Fibroblast of the conjunctiva (primary cell): ENCODE data around the gene DUSP9.

Source experiments
- DNase-seq: peaks from one replicate; pipeline ENCODE4 v3.0.0-alpha.2; 2010; ENCODE audit warnings: low read depth

The DUSP9 gene

DNA sequence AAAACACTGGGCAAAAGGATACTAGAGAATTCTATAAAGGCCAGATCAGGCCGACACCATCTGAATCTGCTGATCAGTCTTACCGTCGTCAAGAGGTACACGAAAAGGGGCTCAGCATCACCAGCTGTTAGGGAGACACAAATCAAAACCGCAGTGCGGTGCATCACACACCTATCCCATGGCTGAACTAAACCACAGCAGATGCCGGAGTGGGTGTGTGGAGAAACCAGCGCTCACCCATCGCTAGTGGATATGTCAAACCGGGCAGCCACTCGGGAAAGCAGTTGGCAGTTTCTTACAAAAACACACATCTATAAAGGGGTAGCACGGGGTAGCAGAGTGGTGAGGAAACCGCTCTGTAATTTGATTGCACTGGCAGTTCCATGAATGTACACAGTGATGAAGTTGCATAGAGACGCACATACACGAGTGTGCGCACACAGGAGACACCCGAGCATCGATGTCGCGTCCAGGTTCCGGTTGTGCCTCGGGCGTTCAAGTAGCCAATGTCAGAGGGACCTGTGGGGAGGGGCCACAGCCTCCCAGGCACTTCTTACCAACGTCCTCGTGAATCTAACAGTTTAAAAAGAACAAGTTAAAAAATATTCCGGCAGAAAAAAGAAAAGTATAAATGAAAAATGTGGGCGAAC lies 24.9 kb upstream of the DUSP9 start:
- DNase-seq, result no peak

DNA sequence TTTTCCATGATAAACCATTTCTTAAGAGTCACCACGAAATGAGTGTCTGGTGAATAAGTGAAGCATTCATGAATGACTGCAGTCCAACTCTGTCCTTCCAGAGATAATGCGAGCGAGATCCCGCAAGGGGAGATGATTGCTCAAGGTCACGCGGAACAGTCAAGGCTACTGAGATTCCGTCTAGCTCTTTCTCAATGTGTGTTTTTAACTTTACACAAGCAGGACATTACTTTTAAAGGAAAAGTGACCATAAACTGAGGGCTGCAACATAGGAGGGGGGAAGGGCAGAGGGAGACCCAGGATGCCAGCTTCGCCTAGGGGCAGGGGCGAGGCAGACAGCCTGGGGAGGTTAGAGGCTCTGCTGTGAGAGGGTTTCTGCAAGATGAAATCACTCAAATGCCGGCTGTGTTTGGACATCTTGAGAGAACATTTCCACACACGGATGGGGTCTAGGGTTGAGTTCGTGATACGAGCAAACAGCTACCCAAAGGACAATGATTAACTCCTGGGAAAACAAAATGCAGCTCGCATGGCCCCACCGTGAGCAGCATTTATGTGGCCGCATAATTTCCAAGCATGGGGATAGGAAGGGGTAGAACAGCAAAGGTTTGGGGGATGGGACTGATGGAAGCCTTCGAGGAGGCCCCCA lies 24.2 kb upstream of the DUSP9 start:
- DNase-seq, result no peak

DNA sequence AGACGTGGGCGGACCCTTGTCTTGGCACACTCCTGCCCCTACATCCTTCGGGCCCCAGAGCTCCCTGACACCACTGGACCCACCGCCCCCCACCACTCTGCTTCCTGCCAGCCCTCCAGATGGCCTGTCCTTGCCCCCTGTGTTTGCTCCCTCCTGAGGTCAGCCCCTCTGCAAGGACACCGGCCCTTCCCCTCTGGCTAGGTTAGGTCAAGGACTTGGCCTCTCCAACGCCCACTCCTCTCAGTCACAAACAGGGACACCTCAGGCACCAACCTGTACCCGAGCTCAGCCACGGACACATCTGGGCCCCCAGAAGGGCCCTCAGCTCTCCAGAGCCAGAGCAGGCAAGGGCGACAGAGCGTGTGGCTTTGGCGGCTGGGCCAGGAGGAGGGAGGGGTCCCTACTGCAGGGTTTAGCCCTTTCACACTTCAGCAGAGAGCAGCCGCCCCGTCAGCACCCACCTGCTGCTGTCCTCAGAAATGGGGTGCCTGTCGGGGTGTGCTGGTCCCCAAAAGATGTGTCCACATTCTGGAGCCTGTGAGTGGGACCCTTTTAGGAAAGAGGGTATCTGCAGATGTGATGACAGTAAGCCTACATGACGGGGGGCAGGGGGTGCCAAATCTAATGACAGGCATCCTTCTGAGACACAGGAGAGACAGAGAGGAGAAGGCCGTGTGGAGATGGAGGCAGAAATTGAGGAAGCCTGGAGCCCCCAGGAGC lies 23.5 kb upstream of the DUSP9 start:
- no peak for DNase-seq

DNA sequence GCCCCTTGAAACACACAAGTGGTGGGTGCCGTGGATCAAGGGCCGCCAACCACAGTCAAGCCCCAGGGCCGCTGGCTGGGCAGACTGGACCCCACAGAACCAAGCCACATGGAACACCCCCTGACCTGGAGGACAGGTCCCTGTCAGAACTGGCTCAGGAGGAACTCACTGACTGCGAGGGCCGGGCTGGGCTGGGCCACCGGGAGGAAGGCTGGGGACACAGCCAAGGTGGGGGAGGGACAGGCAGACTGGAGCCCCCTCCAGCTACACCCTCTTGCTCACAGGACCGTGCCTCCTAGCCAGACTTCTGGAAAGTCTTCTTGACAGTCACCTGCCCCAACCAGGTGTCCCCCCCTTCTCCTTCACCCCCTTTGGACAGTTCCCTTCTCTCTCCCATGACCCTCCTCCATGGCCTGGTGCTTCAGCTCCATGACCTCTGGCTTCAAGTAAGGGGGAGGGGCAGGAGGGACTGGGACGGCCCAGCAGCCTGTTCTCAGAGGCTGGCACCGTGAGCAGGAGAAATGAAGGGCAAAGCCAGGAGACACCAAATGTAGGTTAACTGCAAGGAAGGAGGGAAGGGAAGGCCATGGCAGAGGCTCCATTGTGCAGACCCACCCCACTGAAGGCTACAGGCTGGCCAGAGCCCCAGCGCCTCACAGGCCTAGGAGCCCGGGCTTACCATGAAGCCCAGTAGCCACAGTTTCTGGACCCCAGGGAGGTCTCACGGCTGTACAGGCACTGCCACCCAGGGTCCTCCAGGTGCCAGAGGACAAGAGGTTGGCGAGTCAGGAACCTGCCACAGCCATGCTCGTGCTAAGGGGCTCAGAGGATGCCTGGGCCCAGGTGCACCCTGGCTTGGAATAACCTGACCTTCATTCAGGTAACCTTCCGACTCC lies 22.6 kb upstream of the DUSP9 start:
- no peak for DNase-seq

DNA sequence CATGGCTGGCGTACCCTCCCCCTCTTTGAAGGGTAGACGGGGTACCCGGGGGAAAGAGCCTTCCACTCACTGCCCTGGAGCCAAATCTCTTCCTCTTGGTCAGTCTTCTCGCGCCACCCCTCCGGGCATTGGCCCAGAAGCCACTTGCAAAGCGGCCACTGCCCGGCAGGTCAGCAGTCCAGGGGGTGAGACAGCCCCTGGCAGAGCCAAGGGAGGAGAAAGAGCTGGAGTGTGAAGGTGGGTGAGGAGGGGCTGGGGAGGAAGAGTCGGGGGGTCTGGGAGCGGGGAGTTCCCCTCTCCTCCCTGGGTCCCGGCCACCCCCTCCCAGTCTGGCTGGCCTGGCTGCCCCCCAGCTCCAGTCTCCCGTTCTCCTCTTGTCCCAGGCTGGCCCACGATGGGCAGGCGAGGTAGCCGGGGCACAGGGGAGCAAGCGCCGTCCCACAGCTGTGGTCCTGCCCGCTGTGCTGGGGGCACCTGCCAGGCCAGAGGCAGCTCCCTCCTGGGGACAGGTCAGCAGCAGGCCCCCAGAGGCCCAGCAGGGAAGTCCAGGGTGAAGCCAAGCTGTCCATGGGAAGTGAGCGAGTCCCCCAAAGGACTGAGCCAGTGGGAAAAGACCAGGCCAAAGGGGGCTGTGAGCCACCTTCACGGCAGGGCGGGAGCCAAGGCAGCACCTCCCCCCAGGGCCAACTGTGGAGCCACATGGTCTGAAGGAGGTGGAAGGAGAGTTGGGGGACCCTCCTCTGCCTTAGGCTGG lies 21.6 kb upstream of the DUSP9 start:
- no peak for DNase-seq

DNA sequence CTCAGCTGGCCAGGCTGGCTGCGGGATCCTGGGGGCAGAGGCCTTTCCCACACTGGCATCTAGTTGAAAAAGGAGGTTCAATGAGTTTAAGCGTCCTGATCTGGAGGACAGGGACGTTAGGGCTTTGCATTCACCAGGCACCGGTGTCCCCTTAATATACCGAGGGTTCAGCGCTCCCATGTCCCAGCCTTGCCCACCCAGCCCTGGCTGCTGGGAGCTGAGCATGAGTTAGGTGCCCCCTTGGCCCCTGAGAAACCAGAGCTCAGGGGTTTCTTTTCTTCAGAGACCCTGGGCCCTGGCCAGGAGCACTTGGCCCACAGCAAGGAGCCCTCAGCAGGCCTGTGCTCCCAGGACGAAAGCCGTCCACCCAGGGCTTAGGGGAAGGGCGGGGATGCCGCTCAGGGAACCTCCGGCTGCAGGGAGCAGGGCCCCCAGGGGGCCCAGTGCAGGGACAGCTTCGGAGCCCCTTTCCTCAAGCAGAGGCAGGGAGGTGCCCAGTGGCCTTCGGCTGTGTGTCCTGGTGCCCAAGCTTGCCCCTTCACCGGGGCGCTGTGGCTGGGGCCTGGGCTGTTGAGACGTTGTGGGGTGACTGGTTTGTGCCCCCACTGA lies 20.9 kb upstream of the DUSP9 start:
- no peak for DNase-seq

DNA sequence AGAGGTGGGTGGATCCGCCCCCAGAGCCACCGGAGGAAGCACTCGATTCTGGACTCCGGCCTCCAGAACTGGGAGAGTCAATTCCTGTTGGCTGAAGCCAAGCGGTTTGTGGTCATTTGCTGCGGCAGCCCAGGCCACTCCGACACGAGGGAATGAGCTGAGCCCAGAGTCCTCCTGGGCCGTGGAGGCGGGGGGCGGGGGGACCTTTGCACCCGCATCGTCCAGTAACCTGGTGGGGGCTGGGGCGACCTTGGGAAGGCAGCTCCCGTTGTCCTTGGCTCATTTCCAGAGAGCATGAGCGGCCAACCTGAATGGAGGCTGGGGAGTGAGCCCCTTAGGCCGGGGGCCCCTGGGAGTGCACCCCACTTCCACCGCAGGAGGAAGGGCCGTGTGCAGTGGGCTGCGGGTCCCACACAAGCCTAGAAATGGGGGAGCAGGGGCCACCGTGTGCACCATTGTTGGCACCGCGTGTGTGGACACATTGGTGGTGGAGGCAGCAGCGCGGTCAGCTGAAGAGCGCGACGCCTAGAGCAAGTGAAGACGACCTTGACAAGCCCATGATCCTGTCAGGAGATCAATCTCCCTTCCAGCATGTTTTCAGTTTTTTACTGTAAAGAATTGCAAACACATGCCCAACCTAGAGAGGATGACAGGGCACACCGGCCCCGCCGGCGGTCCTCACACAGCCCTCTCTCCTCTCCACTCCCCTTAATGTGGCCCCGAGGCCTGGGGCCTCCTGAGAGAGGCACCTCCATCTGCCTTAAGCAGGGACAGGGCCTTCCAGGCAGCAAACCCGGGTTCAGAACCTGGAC lies 19.9 kb upstream of the DUSP9 start:
- no peak for DNase-seq

DNA sequence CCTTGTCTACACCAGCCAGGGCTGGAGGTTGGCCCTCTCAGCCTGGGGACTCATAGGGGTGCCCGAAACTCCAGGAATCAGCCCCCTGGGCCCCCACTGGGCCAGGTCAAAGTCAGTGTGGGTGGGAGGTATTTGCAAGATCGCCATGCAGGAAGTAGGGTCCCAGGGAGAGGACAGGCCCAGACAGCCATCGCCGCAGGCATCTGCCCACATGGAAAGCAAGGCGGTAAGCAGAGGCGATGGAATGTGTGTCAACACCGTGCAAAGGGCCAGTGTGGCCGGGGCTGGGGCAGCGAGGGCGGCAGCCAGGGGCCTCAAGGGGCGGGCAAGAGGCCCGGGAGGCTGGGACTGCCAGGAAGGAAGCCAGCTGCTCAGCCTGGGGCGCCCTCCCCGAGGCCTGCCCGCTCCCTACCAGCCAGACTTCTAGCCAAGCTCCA lies 19.3 kb upstream of the DUSP9 start:
- DNase-seq, result no peak

DNA sequence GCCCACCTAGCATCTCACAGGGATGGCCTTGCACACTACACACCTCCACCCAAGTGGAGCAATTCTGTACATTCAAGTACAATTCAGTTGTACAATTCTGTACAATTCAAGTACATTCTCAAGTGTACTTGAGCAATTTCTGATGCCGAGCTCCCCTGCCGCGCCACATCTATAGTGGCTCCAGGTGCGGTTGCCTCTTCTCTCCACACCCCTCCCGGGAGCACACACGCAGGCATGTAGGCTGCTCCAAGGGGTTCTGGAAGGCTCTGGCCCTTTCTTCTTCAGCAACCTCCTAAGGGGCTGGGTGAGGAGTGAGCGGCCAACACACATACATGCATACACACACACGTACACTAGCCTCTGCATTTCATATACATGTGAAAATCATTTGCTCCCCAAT lies 18.9 kb upstream of the DUSP9 start:
- DNase-seq, result no peak

DNA sequence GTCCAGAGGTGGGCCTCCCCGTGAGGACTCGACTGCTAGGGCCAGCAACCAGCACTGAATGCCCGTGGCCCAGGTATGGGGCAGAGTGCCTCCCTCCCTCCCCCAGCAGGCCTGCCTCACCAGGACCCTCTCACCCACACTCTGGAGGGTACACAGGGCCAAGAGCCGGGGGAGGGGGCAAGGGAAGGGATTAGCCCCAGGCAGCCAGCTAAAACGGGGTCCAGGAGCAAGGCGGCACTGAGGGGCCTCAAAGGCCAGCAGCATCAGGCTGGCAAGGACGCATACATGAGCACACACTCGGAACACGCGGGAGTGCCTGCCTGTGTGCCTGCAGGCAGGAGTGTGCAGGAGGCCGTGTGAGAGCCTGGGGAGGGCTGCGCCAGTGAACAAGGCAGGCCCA lies 18.3 kb upstream of the DUSP9 start:
- DNase-seq, result no peak

DNA sequence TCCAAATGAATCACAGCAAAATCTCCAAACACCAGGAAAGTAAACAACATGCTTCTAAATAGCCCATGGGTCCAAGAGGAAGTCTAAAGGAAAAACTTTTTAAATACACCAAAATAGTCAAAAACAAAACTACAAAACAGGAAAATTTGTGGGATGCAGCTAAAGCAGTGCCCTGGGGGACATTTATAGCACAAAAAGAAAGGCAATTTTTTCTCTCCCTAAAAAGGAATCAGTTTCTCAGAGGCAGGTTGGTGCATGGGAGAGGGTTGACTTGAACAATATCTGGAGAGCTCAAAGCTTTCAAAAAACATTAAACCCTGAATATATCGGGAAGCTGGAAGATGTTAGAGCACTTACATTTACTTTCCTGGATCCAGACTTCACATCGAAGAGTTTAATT lies 15.7 kb upstream of the DUSP9 start:
- no peak for DNase-seq

DNA sequence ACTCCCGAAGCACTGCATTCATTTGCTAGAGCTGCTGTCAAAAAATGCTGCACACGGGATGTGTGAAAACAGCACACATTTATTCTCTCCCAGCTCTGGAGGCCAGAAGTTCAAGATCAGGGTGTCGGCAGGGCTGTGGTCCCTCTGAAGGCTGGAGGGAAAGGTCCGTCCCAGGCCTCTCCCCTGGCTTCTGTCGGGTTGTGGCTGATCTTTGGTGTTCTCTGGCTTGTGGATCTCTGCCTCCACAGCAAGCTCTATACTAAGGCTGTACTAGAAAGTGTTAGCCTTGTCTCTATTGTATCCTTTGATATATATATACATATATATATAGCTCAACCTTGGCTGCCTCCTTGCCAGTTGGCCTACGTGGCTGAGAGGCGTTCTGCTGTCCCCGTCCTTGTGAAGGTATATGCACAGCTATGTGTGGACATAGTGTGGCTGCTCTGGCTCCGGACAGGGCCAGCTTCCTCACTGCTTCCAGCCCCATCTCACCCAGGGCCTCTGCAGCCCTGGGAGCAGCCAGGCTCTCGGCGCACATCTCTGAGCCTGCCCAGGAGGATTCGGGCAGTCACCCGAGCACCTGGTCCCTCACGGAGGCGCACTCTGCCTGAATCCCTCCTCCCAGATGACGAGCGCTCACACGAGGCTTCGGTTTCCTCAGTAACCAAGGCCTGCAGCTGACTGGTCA lies 15.0 kb upstream of the DUSP9 start:
- no peak for DNase-seq

DNA sequence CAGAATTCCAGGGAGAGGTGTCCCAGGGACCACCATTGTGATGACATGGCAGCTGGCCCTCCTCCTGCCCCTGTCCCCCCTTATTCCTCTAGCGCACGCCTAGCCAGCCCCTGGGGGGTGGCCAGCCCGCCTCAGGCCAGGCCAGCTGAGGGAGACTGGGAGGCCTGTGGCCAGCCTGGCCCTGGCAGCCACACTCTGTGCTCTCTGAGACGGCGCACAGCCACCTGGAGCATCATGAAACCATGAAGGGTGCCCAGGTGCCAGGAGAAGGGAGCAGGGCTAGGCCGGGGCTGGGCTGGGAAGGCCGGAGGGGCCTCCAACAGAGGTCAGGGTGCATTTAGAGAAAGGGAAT lies 14.4 kb upstream of the DUSP9 start:
- no peak for DNase-seq

DNA sequence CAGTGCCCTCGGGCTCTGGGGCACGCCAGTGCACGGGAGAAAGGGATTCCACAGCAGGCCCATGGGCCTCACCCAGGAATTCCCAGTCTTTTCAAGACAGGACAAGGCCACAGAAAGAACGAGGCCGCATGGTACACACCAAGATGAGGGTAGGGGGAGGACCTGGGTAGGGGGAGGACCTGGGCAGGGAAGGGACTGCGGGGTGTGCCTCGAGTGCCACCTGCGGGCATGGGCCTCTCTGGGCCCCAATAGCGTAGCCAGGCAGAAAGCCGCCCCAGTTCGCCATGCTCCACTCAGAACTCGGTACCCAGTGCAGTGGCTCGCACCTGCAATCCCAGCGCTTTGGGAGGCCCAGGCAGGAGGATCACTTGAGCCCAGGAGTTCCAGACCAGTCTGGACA lies 14.0 kb upstream of the DUSP9 start:
- no peak for DNase-seq

DNA sequence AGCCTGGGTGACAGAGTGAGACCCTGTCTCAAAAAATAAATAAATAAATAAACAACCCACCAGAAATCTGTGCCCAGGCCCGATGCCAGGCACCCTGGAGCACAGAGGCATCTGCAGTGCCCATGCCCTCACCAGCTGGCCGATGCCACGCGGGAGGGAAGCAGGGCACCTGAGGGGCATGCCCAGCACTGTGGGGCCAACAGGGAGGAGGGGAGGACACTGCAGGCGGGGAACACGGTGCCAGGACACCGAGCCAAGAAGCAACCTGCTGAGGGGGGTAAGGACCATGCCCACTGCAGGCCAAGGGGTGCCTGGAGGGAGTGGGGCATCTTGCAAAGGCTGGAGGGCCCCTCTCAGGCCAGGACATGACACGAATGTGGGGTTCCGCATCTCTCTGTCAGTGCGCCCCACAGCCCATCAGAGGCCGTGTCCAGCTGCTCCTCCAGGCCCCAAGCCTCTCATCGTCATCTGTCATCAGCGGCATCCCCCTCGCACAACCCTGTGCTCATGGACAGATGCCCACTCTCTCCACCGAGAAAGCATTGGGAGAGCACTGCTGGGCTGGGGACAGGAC lies 13.3 kb upstream of the DUSP9 start:
- no peak for DNase-seq

DNA sequence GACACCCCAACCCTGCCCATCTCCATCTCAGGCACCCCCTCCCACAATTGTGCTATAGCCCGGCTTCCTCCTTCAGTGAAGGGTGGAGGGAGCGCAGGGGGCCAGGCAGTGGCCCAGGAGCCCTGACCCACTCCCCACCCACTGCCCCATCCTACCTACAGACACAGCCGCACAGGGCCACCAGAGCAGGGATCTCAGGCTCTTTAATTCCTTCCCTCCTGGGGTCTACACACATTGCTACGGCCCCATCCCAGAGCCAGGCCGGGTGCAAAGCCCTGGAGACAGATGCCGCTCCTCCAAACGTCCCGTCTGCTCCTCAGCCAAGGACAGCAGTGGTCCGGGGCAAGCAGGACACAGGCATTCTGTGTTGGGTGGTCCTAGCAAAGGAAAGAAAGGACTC lies 12.8 kb upstream of the DUSP9 start:
- DNase-seq, result no peak

DNA sequence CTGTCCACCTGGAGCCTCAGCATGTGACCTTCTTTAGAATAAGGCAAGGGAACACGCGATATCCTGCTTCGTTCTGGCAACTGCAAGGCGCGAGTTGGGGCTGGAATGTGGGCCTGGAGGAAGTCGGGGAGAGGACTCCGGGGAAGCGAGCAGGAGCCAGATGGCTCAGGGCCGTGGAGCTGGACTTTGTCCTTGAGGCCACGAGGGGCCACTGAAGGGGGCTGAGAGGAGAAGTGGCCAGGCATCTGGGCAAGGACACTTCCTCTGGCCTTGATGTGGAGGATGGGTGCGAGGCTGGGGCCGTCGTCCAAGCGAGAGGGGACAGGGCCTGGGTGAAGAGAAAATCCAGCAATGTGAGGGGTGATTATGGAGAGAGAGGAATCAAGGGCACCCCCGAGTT lies 12.2 kb upstream of the DUSP9 start:
- DNase-seq, result no peak

DNA sequence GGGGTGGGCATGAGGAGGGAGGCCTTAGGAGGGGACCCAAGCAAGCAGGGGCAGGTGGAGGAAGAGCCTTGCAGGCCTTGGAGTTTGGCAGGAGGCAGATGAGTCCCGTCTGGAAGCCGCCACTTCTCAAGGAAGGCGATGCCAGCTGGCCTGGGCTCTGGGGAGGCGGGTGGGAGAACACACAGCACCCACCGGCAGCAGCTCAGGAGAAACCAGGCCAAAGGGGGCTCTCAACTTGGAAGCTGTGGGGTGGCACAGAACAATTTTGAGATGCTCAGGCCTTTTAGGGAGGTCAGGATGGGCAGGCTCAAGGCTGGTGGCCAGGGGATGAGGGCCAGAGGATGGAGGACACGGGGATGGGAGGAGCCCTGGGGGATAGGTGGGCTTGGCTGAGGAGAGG lies 11.6 kb upstream of the DUSP9 start:
- DNase-seq, result no peak

DNA sequence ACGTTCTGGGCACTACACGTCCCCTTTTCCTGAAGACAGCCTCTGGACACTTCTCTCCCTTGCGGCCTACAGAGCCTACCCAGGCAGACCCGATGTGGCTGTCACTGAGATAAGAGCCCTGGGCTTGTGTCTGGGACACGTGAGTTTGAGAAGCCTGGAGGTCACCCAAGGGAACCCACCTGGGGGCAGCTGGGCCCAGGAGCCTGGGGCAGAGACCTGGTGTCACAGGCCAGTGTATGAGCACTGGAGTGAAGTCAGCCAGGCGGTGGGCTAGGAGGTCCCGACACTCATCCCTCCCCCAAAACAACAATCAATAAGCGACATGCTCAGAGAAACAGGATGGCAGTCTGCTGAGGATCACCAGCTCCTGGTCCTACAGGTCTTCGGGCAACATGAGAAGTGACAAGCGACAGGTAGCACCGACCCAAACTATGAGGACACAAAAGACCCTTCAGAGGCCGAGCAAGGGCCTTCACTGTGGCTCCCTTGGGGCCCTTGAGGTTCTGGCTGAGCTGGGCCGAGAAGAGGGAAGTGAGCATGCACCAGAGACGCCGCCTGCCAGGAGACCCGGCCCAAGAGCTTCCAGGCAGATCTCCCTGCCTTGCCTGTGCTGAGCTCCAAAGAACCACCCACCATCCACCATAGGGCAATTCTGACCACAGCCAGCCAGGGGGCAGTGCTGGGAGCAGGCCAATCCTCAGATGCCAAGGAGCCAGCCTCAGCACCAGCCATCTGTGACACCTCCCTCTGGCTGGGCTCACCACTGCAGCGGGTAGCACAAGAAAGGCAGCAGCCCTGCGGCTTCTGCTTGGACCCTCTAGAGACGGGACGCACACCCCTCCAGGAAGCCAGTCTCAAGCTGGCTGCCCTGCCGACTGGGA lies 11.0 kb upstream of the DUSP9 start:
- no peak for DNase-seq
